ENCODE measurements around the gene SLC2A8.

The SLC2A8 gene

DNA sequence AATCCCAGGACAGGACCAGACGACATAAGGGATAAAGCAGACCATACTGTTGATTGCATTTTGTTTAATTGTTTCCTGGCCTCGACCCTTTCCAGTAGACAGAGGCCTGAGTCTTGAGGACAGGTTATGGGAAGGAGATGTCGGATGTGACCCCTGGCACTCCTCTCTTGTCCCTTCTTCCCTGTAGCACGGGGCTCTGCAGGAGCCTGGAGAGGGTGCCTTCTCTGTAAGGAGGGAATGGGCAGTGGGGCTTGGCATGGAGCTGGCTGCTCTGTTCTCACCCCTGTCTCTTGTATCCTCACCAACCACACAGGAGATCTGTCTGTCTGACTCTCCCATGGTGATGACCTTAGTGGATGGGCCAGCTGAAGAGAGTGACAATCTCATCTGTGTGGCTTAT, 40.1 kb upstream of the SLC2A8 start:
- Histone ChIP-seq H3K27ac (no peak overlapping the region), H3K4me3 (no peak overlapping the region)
- TF ChIP-seq CTCF (IDR thresholded peaks at IDR 0.05): no peak
- no peak for DNase-seq (ENCODE audit: low spot score)

DNA sequence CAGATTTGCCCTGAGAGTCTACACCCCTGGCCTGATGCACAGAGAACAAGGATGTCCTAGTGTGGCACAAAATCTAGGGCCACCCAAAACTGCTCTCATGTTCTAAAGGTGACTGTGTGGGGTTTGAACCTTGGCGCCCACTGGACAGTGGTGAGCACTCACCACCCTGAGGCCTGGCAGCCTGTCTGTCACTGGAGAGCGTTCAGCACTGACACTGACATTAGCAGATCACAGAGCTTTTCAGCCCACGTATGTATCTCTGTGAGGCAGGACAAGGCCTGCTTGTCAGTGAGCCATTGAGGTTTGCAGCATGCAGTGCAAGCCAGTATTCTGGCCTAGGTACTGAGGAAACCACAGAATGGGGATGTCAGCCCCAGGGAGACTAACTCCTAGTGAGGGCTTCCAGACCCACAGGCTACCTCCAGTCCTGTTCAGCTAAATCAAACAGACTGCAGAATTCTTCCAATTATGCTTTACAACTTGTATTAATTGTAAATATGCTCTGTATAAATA, 38.9 kb upstream of the SLC2A8 start:
- TF ChIP-seq CTCF (IDR thresholded peaks at IDR 0.05): no peak
- H3K27ac ChIP-seq: no peak overlapping the region

DNA sequence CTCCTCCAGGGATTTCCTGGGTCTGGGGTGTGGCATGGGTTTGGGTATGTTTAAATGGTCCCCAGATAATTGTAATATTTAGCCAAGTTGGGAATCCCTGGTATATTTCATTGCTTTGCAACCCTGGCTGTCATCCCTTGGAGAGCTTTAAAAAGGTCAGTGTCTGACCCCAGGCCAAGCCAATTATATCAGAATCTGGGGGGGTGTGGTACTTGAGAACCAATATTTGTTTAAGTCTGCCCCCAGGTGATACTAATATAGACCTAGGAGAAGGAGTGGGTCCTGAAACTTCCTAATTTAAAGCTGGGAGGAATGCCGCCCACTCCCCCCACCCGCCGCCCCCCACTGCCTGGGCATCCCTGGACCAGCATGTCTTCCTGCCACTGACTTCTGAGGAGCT, 38.2 kb upstream of the SLC2A8 start:
- TF ChIP-seq CTCF (IDR thresholded peaks at IDR 0.05): no peak
- no peak overlapping the region for H3K4me3 ChIP-seq
- peak overlapping the region; percentile 16 to 84 for H3K27ac ChIP-seq
- DNase-seq (ENCODE audit: low spot score): no peak

More for the DNA sequence above, 38.9 kb upstream of the SLC2A8 start:
- DNase-seq (ENCODE audit: low spot score): no peak
- no peak overlapping the region for H3K4me3 ChIP-seq

- peak overlapping the region; percentile 16 to 39 for H3K27ac ChIP-seq
- no peak for DNase-seq (ENCODE audit: low spot score)
Observed at GRCh38 chr9:127360250-127360649, 36.7 kb upstream of the SLC2A8 start.

GRCh38 chr9:127360829-127361228, 36.1 kb upstream of the SLC2A8 start:
- H3K27ac ChIP-seq: peak overlapping the region in 1 of 2 donors; percentile 39
- no peak for TF ChIP-seq CTCF (IDR thresholded peaks at IDR 0.05)
- DNase-seq (ENCODE audit: low spot score): no peak
- no peak overlapping the region for H3K4me3 ChIP-seq

More at GRCh38 chr9:127360250-127360649, 36.7 kb upstream of the SLC2A8 start:
- no peak overlapping the region for H3K4me3 ChIP-seq
- no peak for TF ChIP-seq CTCF (IDR thresholded peaks at IDR 0.05)

GRCh38 chr9:127361561-127361960, 35.4 kb upstream of the SLC2A8 start:
- no peak overlapping the region for H3K27ac ChIP-seq
- TF ChIP-seq CTCF (IDR thresholded peaks at IDR 0.05): no peak
- no peak overlapping the region for H3K4me3 ChIP-seq
- DNase-seq (ENCODE audit: low spot score): no peak

DNA sequence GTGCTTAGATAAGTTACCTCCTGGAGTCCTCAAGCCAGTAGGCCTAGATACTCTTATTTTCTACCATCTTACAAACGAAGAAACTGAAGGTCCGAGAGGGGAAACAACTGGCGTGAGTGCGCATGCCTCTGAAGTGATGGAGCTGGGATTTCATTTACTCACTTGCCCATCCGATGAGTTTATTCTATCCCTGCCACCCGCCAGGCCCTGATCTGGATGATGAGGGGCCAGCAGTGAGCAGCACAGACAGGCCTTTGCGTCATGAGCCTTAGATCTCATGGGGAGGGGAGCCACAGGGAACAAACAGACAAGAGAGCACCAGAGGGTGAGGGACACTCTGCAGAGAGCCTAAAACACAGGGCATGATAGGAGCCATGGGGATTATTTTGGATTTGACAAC, 34.1 kb upstream of the SLC2A8 start:
- no peak overlapping the region for H3K27ac ChIP-seq
- TF ChIP-seq CTCF (IDR thresholded peaks at IDR 0.05): no peak
- DNase-seq (ENCODE audit: low spot score): no peak
- no peak overlapping the region for H3K4me3 ChIP-seq
